ENCODE measurements around the gene SRC.

SRC gene

GRCh38 chr20:37398750-37399621 lies 53.0 kb downstream of the SRC start:
- H3K27ac ChIP-seq (ENCODE audit: low read depth, low read length, poor library complexity, severe bottlenecking), result no peak overlapping the region
- no peak overlapping the region for H3K9ac ChIP-seq (ENCODE audit: low read length)
- H4K20me1 ChIP-seq (ENCODE audit: insufficient read depth, low read length), result no peaks in the 10 kb centered on the region
- no peak overlapping the region for H3K4me2 ChIP-seq (ENCODE audit: low read length)
- H3F3A ChIP-seq (ENCODE audit: insufficient read depth, low read length), result no peaks in the 10 kb centered on the region
- no peaks in the 10 kb centered on the region for H3K36me3 ChIP-seq (ENCODE audit: insufficient read depth, low read length)
- no peaks in the 10 kb centered on the region for H3K4me1 ChIP-seq (ENCODE audit: insufficient read depth, low read length, severe bottlenecking)
- no peaks in the 10 kb centered on the region for H3K9me3 ChIP-seq (ENCODE audit: low read length)
- H3K4me3 ChIP-seq (ENCODE audit: low read depth, low read length, poor library complexity, severe bottlenecking), result no peak overlapping the region
- no peaks in the 10 kb centered on the region for H3K79me2 ChIP-seq (ENCODE audit: insufficient read depth, low read length)
- H3K27me3 ChIP-seq (ENCODE audit: insufficient read depth, low read length), result 0 out of 2 replicates have a peak, but pooled peaks cover 4% of the 10 kb centered on the region
- TF ChIP-seq CTCF (IDR thresholded peaks at IDR 0.05; ENCODE audit: low read length) (no peak), EZH2 (IDR thresholded peaks at IDR 0.05; ENCODE audit: borderline replicate concordance, low read length) (no peak)
- no peak overlapping the region for H2AFZ ChIP-seq (ENCODE audit: low read length)
- no peaks in the 10 kb centered on the region for H3K9me2 ChIP-seq (ENCODE audit: low read depth, low read length)

DNA sequence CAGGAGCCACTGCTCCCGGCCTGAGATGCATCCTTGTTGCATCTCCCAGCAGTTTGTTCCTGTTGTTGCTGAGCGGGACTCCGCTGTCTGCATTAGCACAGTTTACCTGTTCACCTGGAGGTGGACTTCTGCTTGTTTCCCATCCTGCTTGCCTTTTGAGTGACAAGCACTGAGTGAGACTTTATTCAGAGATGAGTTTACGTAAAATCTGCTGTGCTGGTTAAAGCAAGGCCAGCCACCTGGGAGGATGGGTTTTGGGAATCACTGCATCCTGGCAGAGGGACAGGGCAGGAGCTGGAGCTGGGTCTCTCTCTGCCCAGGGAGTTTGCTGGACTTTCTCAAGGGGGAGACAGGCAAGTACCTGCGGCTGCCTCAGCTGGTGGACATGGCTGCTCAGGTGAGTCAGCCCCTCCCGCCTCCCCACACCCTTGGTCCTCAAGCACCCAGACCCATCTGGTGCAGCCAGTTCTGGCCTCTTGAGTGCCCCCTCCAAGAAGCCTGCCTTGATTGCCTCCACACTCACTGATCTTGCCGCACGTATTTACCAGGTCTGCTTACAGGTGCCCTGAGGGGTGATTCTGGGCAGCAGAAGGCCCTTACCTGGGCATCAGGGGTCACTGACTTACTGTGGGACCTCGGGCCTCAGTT lies 55.5 kb downstream of the SRC start:
- Histone ChIP-seq H3K36me3 (ENCODE audit: insufficient read depth, low read length) (no peaks in the 10 kb centered on the region), H4K20me1 (ENCODE audit: insufficient read depth, low read length) (no peaks in the 10 kb centered on the region)
- TF ChIP-seq EZH2 (IDR thresholded peaks at IDR 0.05; ENCODE audit: borderline replicate concordance, low read length) (no peak), CTCF (IDR thresholded peaks at IDR 0.05; ENCODE audit: low read length) (no peak)

DNA sequence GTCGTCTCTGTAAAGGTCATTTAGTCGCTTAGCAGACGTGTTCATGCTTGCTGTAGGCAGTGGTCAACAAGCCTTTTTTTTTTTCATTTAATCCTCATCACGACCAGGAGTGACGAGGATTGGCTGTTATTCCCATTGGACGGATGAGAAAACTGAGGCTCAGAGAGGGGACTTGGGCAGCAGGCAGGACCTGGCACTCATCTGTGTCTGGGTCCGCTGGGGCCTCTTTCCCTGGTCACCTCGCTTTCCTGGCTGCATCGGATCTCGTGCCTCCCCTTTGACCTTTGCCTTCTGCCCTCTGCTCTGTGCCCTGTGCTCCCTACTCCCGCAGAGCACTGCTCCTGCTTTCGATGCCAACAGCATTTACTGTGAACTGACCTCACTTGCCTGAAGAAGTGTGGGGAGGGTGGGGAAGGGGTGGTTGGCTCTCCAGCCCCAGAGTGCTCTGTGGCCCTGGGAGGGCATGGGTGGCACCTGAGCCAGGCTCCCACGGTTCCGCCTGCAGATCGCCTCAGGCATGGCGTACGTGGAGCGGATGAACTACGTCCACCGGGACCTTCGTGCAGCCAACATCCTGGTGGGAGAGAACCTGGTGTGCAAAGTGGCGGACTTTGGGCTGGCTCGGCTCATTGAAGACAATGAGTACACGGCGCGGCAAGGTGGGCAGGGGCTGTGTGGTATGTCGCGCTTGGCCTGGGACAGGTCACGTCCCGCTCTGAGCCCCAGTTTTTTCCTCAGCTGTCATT lies 56.2 kb downstream of the SRC start:
- H3K9me3 ChIP-seq (ENCODE audit: low read length), result no peaks in the 10 kb centered on the region
- H3K27me3 ChIP-seq (ENCODE audit: insufficient read depth, low read length), result 0 out of 2 replicates have a peak, but pooled peaks cover 4% of the 10 kb centered on the region
- H3K9me2 ChIP-seq (ENCODE audit: low read depth, low read length), result no peaks in the 10 kb centered on the region
- TF ChIP-seq CTCF (IDR thresholded peaks at IDR 0.05; ENCODE audit: low read length) (no peak), EZH2 (IDR thresholded peaks at IDR 0.05; ENCODE audit: borderline replicate concordance, low read length) (no peak)
- H3K36me3 ChIP-seq (ENCODE audit: insufficient read depth, low read length), result no peaks in the 10 kb centered on the region
- no peak overlapping the region for H3K4me2 ChIP-seq (ENCODE audit: low read length)
- H3K9ac ChIP-seq (ENCODE audit: low read length), result no peak overlapping the region
- H4K20me1 ChIP-seq (ENCODE audit: insufficient read depth, low read length), result no peaks in the 10 kb centered on the region
- no peak overlapping the region for H2AFZ ChIP-seq (ENCODE audit: low read length)
- no peaks in the 10 kb centered on the region for H3F3A ChIP-seq (ENCODE audit: insufficient read depth, low read length)
- H3K27ac ChIP-seq (ENCODE audit: low read depth, low read length, poor library complexity, severe bottlenecking), result no peak overlapping the region
- H3K4me3 ChIP-seq (ENCODE audit: low read depth, low read length, poor library complexity, severe bottlenecking), result no peak overlapping the region
- peaks cover 11% of the 10 kb centered on the region for H3K4me1 ChIP-seq (ENCODE audit: insufficient read depth, low read length, severe bottlenecking)
- no peaks in the 10 kb centered on the region for H3K79me2 ChIP-seq (ENCODE audit: insufficient read depth, low read length)

More for the DNA sequence above, 55.5 kb downstream of the SRC start:
- no peaks in the 10 kb centered on the region for H3K9me3 ChIP-seq (ENCODE audit: low read length)
- no peak overlapping the region for H3K4me3 ChIP-seq (ENCODE audit: low read depth, low read length, poor library complexity, severe bottlenecking)
- no peaks in the 10 kb centered on the region for H3K9me2 ChIP-seq (ENCODE audit: low read depth, low read length)
- H3K27me3 ChIP-seq (ENCODE audit: insufficient read depth, low read length), result 0 out of 2 replicates have a peak, but pooled peaks cover 4% of the 10 kb centered on the region
- no peak overlapping the region for H2AFZ ChIP-seq (ENCODE audit: low read length)
- no peaks in the 10 kb centered on the region for H3F3A ChIP-seq (ENCODE audit: insufficient read depth, low read length)
- H3K9ac ChIP-seq (ENCODE audit: low read length), result no peak overlapping the region
- H3K79me2 ChIP-seq (ENCODE audit: insufficient read depth, low read length), result no peaks in the 10 kb centered on the region
- H3K4me2 ChIP-seq (ENCODE audit: low read length), result no peak overlapping the region
- H3K4me1 ChIP-seq (ENCODE audit: insufficient read depth, low read length, severe bottlenecking), result peaks cover 4% of the 10 kb centered on the region
- no peak overlapping the region for H3K27ac ChIP-seq (ENCODE audit: low read depth, low read length, poor library complexity, severe bottlenecking)

All from OCI-LY1 (cell line).